NAMALWA (cell line): Measurements from ENCODE around the gene STYXL1.

Experiments used
- DNase-seq: peaks from one replicate; pipeline ENCODE4 v3.0.0-alpha.2; 2015; ENCODE audit warnings: low spot score

Gene STYXL1

GRCh38 chr7:75992083-75992755 is 55.6 kb downstream of the STYXL1 start:
- DNase-seq, result no peak

- DNase-seq, result no peak
These were observed 56.2 kb downstream of the STYXL1 start for GRCh38 chr7:75991531-75992082.

GRCh38 chr7:75989500-75990388 is 58.1 kb downstream of the STYXL1 start:
- no peak for DNase-seq

GRCh38 chr7:75988568-75989499 is 59.0 kb downstream of the STYXL1 start:
- no peak for DNase-seq

GRCh38 chr7:75987805-75988567 is 59.8 kb downstream of the STYXL1 start:
- no peak for DNase-seq

DNA sequence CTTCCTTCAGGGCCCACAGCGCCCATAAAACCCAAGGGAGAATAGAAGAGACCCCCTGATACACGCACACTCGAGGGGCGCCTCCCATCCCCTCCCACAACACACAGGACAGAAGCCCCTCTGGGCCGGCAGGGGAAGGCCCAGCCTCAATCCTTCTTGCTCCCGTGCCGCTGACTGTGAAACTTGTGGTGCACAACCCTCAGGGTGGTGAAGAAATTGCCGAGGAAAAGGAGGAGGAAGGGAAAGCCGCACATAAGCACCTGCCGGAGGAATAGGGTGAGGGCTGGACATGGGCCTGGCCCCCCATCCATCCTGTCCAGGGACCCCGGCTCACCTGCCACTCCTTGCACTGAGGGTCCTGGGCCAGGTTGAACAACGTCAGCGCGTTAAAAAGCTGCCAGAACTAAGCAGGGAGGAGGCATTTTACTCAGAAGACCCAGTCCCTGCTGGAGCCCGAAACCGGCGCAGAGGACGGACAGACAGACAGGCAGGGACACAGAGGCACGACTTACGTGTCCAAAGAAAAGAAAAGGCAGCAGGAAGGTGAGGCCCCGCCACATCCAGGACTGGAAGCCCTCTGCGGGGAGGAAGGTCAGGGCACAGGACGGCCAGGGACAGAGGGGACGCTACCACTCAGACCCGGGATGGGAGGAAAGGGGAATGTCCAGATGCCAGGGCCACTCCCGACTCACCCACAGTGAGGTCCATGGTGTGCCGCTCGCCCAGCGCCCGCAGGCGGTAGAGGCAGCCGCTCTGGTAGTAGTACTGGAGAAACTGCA is 60.6 kb downstream of the STYXL1 start:
- DNase-seq, result no peak

GRCh38 chr7:75986147-75986781 is 61.5 kb downstream of the STYXL1 start:
- no peak for DNase-seq

- DNase-seq, result no peak
These were observed 62.2 kb downstream of the STYXL1 start for GRCh38 chr7:75985518-75986146.

DNA sequence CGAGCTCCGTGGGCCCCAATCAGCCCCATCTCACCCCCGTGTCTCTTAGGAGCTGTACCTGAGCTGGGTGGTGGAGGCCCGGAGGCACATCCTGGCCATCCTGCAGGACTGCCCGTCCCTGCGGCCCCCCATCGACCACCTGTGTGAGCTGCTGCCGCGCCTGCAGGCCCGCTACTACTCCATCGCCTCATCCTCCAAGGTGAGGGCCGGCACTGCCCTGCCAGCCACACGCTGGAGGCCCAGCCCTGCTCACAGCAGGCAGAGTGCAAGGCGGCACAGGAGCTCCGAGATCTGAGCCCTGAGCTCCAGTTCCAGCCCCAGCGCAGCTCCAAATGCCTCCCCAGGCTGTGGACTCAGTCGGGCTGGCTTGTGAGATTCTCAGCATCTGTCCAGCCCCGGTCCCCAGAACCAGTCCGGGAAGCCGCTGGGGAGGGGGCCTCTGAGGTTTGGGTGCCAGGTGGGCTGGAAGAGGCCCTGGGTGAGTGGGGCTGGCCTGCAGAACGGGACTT is 62.7 kb downstream of the STYXL1 start:
- DNase-seq, result no peak

DNA sequence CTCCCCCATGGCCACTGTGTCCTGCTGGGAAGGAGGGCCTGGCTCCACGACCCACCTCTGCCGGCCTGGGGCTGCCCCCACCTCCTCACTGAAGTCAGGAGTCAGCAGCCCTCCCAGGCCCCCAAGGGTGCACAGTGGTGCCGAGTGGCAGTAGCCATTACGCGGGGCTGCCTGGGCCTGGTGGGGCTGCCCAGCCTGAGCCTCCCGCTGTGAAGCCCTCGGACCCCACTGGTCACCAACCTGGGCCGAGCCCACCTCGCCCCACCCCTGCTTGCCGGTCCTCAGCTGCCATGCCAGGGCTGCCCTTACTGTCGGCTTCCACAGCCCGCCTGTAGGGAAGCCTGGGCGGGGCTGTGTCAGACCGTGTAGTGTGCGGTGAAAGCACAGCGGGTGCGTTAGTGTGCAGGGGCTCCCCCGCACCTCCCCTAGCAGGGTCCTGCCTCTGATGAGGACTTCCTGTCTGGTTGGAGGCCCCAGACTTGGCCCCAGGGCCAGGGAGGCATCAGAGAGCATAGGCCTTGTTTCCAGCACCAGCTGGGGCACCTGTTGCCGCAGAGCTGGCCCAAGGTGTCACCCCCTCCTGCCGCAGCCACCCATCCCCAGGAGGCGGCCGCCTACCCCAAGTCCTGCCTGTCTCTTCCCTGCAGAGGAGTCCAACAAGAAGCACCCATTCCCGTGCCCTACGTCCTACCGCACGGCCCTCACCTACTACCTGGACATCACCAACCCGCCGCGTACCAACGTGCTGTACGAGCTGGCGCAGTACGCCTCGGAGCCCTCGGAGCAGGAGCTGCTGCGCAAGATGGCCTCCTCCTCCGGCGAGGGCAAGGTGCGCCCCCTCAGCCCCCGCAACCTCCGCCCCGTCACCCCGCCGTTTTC is 63.4 kb downstream of the STYXL1 start:
- no peak for DNase-seq

DNA sequence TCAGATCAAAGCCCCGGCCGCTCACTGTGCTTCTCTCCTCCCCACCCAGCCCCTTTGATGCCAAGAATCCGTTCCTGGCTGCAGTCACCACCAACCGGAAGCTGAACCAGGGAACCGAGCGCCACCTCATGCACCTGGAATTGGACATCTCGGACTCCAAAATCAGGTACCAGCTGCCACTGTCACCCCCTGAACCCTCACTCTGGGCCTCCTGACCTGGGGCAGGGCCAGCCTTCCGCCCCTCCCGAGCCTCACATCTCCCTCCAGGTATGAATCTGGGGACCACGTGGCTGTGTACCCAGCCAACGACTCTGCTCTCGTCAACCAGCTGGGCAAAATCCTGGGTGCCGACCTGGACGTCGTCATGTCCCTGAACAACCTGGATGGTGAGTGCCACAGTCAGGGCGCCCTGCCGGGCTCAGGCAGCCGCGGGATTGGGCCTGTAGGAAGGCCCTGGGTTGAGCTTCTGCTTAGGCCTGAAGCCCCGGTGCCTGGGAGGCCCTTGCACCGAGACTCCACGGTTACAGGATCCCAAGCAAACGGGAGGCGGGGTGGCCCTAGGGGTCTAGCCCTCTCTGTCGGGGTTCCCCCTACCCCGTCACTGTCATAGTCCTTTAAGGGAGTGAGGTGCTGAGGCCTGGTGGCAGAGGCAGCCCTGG is 64.2 kb downstream of the STYXL1 start:
- DNase-seq, result no peak

GRCh38 chr7:75982306-75983064 is 65.3 kb downstream of the STYXL1 start:
- DNase-seq, result no peak

- no peak for DNase-seq
These were observed 66.1 kb downstream of the STYXL1 start for GRCh38 chr7:75981453-75982305.

- no peak for DNase-seq
These were observed 66.7 kb downstream of the STYXL1 start for GRCh38 chr7:75981203-75981452.

GRCh38 chr7:75980430-75981202 is 67.2 kb downstream of the STYXL1 start:
- no peak for DNase-seq
